ENCODE data around the gene DIPK1C.

DNA sequence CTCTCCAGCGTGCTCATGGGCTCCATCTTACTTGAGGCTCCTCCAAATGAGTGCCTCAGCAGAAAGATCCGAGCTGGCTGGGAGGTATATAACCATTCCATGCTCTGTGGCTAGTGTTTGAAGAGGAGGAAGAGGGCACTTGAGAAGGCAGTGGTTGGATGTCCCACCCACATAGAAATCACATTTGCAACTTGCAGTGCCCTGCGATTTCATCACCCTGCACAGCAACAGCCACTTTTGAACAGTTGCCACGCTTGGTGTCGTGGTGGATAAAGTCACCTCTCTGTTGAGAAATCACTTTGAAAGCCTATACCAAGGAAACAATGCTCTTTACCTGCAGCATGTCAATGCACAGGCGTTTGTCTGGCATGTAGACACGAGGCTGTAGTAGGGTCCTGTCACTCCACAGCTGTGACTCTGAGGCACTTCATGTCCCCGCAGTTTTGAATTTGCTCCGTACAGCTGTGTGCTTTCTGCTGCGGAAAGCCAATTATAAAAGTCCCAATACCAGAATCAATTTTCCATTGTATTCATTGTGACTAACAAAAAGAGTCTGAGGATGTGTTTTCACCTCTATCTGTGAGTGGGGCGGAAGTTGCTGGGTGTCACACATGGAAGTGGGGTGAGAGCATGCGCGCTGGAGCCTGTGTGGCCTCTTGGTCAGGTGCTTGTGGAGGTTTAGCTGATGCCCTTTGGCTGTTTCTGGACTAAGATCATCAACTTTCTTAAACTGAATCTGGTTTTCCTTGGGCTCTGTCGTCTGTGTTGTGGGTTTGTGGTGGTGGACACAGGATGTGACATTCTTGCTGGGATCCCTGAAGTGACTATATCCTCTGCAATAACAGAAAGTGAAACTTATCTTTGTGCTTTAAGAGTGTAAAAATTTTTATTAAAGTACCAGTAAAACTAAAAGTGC, 41.9 kb upstream of the DIPK1C start:
- TF ChIP-seq SIN3A (IDR thresholded peaks at IDR 0.05; ENCODE audit: borderline replicate concordance, insufficient read depth, low read depth, low read length) (0 out of 2 replicates have a peak, but pooled peaks have one; percentile 13), POLR2AphosphoS5 (IDR thresholded peaks at IDR 0.05; ENCODE audit: low read depth, low read length) (peak; percentile 59)
- TF ChIP-seq, protein P1, sequence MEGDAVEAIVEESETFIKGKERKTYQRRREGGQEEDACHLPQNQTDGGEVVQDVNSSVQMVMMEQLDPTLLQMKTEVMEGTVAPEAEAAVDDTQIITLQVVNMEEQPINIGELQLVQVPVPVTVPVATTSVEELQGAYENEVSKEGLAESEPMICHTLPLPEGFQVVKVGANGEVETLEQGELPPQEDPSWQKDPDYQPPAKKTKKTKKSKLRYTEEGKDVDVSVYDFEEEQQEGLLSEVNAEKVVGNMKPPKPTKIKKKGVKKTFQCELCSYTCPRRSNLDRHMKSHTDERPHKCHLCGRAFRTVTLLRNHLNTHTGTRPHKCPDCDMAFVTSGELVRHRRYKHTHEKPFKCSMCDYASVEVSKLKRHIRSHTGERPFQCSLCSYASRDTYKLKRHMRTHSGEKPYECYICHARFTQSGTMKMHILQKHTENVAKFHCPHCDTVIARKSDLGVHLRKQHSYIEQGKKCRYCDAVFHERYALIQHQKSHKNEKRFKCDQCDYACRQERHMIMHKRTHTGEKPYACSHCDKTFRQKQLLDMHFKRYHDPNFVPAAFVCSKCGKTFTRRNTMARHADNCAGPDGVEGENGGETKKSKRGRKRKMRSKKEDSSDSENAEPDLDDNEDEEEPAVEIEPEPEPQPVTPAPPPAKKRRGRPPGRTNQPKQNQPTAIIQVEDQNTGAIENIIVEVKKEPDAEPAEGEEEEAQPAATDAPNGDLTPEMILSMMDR (IDR thresholded peaks at IDR 0.05) = no peak
- TF ChIP-seq, protein P2, sequence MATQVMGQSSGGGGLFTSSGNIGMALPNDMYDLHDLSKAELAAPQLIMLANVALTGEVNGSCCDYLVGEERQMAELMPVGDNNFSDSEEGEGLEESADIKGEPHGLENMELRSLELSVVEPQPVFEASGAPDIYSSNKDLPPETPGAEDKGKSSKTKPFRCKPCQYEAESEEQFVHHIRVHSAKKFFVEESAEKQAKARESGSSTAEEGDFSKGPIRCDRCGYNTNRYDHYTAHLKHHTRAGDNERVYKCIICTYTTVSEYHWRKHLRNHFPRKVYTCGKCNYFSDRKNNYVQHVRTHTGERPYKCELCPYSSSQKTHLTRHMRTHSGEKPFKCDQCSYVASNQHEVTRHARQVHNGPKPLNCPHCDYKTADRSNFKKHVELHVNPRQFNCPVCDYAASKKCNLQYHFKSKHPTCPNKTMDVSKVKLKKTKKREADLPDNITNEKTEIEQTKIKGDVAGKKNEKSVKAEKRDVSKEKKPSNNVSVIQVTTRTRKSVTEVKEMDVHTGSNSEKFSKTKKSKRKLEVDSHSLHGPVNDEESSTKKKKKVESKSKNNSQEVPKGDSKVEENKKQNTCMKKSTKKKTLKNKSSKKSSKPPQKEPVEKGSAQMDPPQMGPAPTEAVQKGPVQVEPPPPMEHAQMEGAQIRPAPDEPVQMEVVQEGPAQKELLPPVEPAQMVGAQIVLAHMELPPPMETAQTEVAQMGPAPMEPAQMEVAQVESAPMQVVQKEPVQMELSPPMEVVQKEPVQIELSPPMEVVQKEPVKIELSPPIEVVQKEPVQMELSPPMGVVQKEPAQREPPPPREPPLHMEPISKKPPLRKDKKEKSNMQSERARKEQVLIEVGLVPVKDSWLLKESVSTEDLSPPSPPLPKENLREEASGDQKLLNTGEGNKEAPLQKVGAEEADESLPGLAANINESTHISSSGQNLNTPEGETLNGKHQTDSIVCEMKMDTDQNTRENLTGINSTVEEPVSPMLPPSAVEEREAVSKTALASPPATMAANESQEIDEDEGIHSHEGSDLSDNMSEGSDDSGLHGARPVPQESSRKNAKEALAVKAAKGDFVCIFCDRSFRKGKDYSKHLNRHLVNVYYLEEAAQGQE (IDR thresholded peaks at IDR 0.05; ENCODE audit: insufficient read depth in 1 of 2, low read depth in 2 of 2, low read length in 1 of 2) = no peak

All from Panc1 (cell line).